H9 (cell line): ENCODE results near the gene CTNNA3. TPM values are rescaled to one million over a fixed set of nuclear protein-coding genes. Genes with fewer than 3 reads are reported as not detected.

ENCODE experiments used
- DNase-seq: peaks from one replicate; pipeline ENCODE4 v3.0.0-alpha.2; 2017
- H2AFZ ChIP-seq: one replicate; pipeline ENCODE4 v1.6.1; 2013; ENCODE audit warnings: mild to moderate bottlenecking, low read length, control low read depth, moderate library complexity
- H2AK5ac ChIP-seq: 2 replicates; pipeline ENCODE4 v1.6.1; 2013; ENCODE audit warnings: low read length, control low read depth, mixed read lengths; ENCODE audit not compliant: insufficient read length
- H2BK120ac ChIP-seq: one replicate; pipeline ENCODE4 v1.6.1; 2013; ENCODE audit warnings: low read depth, mild to moderate bottlenecking, low read length, control low read depth, inconsistent platforms; ENCODE audit not compliant: poor library complexity, severe bottlenecking
- H2BK12ac ChIP-seq: 2 replicates; pipeline ENCODE4 v1.6.1; 2013; ENCODE audit warnings: low read length, control low read depth, mixed read lengths, low read depth; ENCODE audit not compliant: insufficient read length
- H2BK15ac ChIP-seq: 2 replicates; pipeline ENCODE4 v1.6.1; 2013; ENCODE audit warnings: low read depth, low read length, control low read depth
- H2BK20ac ChIP-seq: one replicate; pipeline ENCODE4 v1.6.1; 2013; ENCODE audit warnings: low read depth, mild to moderate bottlenecking, low read length, control low read depth, inconsistent platforms; ENCODE audit not compliant: poor library complexity, severe bottlenecking
- H2BK5ac ChIP-seq: 2 replicates; pipeline ENCODE4 v1.6.1; 2013; ENCODE audit warnings: low read length, control low read depth, mixed read lengths; ENCODE audit not compliant: insufficient read length
- H3K14ac ChIP-seq: 2 replicates; pipeline ENCODE4 v1.6.1; 2013; ENCODE audit warnings: low read length, control low read depth; ENCODE audit not compliant: insufficient read depth
- H3K18ac ChIP-seq: 2 replicates; pipeline ENCODE4 v1.6.1; 2013; ENCODE audit warnings: low read depth, mild to moderate bottlenecking, mixed read lengths, low read length, control low read depth; ENCODE audit not compliant: insufficient read length
- H3K23ac ChIP-seq: 2 replicates; pipeline ENCODE4 v1.6.1; 2013; ENCODE audit warnings: low read length, control low read depth, mixed read lengths, low read depth; ENCODE audit not compliant: insufficient read length
- H3K23me2 ChIP-seq: 2 replicates; pipeline ENCODE4 v1.6.1; 2013; ENCODE audit warnings: low read depth, mild to moderate bottlenecking, mixed read lengths, low read length, control low read depth; ENCODE audit not compliant: insufficient read length, poor library complexity, severe bottlenecking
- H3K27ac ChIP-seq: 2 replicates; pipeline ENCODE4 v1.5.1; 2013; ENCODE audit warnings: low read length, control low read depth, mixed read lengths, low read depth; ENCODE audit not compliant: insufficient read length
- H3K27me3 ChIP-seq: 2 replicates; pipeline ENCODE4 v1.6.1; 2013; ENCODE audit warnings: low read length, control low read depth, inconsistent platforms; ENCODE audit not compliant: insufficient read depth
- H3K4ac ChIP-seq: 2 replicates; pipeline ENCODE4 v1.6.1; 2013; ENCODE audit warnings: low read depth, mild to moderate bottlenecking, control low read depth, inconsistent platforms, low read length, moderate library complexity
- H3K4me1 ChIP-seq: 2 replicates; pipeline ENCODE4 v1.6.1; 2013; ENCODE audit warnings: low read length, control low read depth, inconsistent platforms; ENCODE audit not compliant: insufficient read depth
- H3K4me2 ChIP-seq: 2 replicates; pipeline ENCODE4 v1.6.1; 2013; ENCODE audit warnings: low read length, control low read depth, mixed read lengths; ENCODE audit not compliant: insufficient read length, insufficient read depth
- H3K56ac ChIP-seq: 2 replicates; pipeline ENCODE4 v1.6.1; 2013; ENCODE audit warnings: low read depth, mild to moderate bottlenecking, mixed read lengths, low read length, control low read depth; ENCODE audit not compliant: insufficient read length
- H3K79me1 ChIP-seq: 2 replicates; pipeline ENCODE4 v1.6.1; 2013; ENCODE audit warnings: low read depth, mild to moderate bottlenecking, moderate library complexity, low read length, control low read depth, inconsistent platforms; ENCODE audit not compliant: insufficient read depth, poor library complexity, severe bottlenecking
- H3K79me2 ChIP-seq: 2 replicates; pipeline ENCODE4 v1.6.1; 2013; ENCODE audit warnings: low read length, control low read depth, inconsistent platforms; ENCODE audit not compliant: insufficient read depth
- H3K9ac ChIP-seq: 2 replicates; pipeline ENCODE4 v1.6.1; 2013; ENCODE audit warnings: low read length, control low read depth, mixed read lengths; ENCODE audit not compliant: insufficient read length; ENCODE audit errors: extremely low read depth
- H3K9me3 ChIP-seq: one replicate; pipeline ENCODE4 v1.6.1; 2013; ENCODE audit warnings: low read depth, low read length, inconsistent platforms; ENCODE audit not compliant: control insufficient read depth
- H3T11ph ChIP-seq: one replicate; pipeline ENCODE4 v1.6.1; 2013; ENCODE audit warnings: mild to moderate bottlenecking, low read length, control low read depth, inconsistent platforms
- H4K20me1 ChIP-seq: one replicate; pipeline ENCODE4 v1.6.1; 2013; ENCODE audit not compliant: control insufficient read depth, insufficient read length, insufficient read depth
- H4K5ac ChIP-seq: 2 replicates; pipeline ENCODE4 v1.6.1; 2013; ENCODE audit warnings: low read depth, mild to moderate bottlenecking, mixed read lengths, low read length, control low read depth; ENCODE audit not compliant: insufficient read length
- H4K8ac ChIP-seq: replicated peaks from 2 replicates; pipeline ENCODE4 v1.6.1; 2013; ENCODE audit warnings: low read length, control low read depth, mixed read lengths, low read depth; ENCODE audit not compliant: insufficient read length
- H4K91ac ChIP-seq: 2 replicates; pipeline ENCODE4 v1.6.1; 2013; ENCODE audit warnings: low read depth, mild to moderate bottlenecking, moderate library complexity, mixed read lengths, low read length, control low read depth; ENCODE audit not compliant: insufficient read length
- H3K27ac Mint-ChIP-seq, 3 experiments: 2 replicates in 2 of 3; 3 replicates in 1 of 3; pipeline ENCODE4 v1.8.0; 2020 to 2021; ENCODE audit warnings: mixed read lengths in 3 of 3, mild to moderate bottlenecking in 1 of 3, moderate library complexity in 1 of 3
- H3K27me3 Mint-ChIP-seq: 2 replicates; pipeline ENCODE4 v1.8.0; 2021; ENCODE audit warnings: low read depth, mild to moderate bottlenecking, moderate library complexity, mixed read lengths
- H3K36me3 Mint-ChIP-seq, 3 experiments: 2 replicates in 2 of 3; 3 replicates in 1 of 3; pipeline ENCODE4 v1.8.0; 2020 to 2021; ENCODE audit warnings: low read depth in 3 of 3, mixed read lengths in 3 of 3; ENCODE audit not compliant: insufficient read depth in 1 of 3
- H3K4me1 Mint-ChIP-seq, 2 experiments: 2 replicates each; pipeline ENCODE4 v1.8.0; 2020; ENCODE audit warnings: mixed read lengths in 2 of 2
- H3K4me3 Mint-ChIP-seq, 2 experiments: 2 replicates in 1 of 2; 3 replicates in 1 of 2; pipeline ENCODE4 v1.8.0; 2020 to 2021; ENCODE audit warnings: mild to moderate bottlenecking in 2 of 2, mixed read lengths in 2 of 2, moderate library complexity in 1 of 2
- H3K9me3 Mint-ChIP-seq, 2 experiments: 2 replicates in 1 of 2; 3 replicates in 1 of 2; pipeline ENCODE4 v1.8.0; 2020; ENCODE audit warnings: mild to moderate bottlenecking in 2 of 2, mixed read lengths in 2 of 2, moderate library complexity in 1 of 2
- total RNA-seq: library from RNA; stranded (reverse); gene quantifications from 2 replicates; pipeline ENCODE4 v1.2.1, GENCODE V29; 2021
- TF ChIP-seq, protein P1 (sequence below): fragments of 200-600 bp; sonication (generic); conservative IDR thresholded peaks from 3 replicates; pipeline ENCODE4 v1.8.0; 2021; ENCODE audit warnings: antibody characterized with exemption, mild to moderate bottlenecking

Gene CTNNA3
- total RNA-seq, 1 experiment from 2014 or later: 3.3 TPM

DNA sequence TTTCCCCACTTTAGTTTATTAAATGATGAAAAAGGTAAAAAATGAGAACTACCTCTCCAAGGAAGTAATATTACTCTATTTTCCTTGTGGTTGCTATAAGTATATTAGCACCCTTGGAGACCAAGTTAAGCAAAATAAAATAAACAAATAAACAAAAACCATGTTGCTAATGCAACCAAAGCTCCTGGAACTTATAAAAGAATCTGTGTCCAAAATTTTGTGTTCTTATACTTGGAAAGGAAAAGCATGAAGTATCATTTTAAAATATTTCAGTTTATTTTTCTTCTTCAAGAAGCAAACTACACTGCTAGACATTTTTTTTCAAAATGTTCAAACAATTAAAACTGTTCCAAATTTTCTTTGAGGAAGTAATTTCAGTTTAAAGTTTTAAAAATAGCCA is 1212.0 kb downstream of the CTNNA3 start:
- no peak for DNase-seq
- no peaks in the 10 kb centered on the region for H3K27me3 ChIP-seq
- no peaks in the 10 kb centered on the region for H3K9me3 ChIP-seq
- H3K79me2 ChIP-seq: no peaks in the 10 kb centered on the region
- no peak overlapping the region for H2BK120ac ChIP-seq
- H4K20me1 ChIP-seq: no peaks in the 10 kb centered on the region
- H2BK12ac ChIP-seq: no peak overlapping the region
- Mint-ChIP-seq H3K36me3 (no peaks in the 10 kb centered on the region; a peak in 1 of 7 replicates), H3K4me3 (no peak overlapping the region), H3K4me1 (no peaks in the 10 kb centered on the region), H3K27me3 (no peaks in the 10 kb centered on the region), H3K9me3 (no peaks in the 10 kb centered on the region; a peak in 1 of 5 replicates), H3K27ac (no peak overlapping the region)
- H3K4me2 ChIP-seq: no peak overlapping the region
- no peak overlapping the region for H2AK5ac ChIP-seq
- no peak overlapping the region for H2BK5ac ChIP-seq
- H3K23me2 ChIP-seq: no peaks in the 10 kb centered on the region
- no peak overlapping the region for H3T11ph ChIP-seq
- no peak overlapping the region for H3K9ac ChIP-seq
- no peak overlapping the region for H3K56ac ChIP-seq
- no peak overlapping the region for H4K91ac ChIP-seq
- H2BK20ac ChIP-seq: no peak overlapping the region
- no peak overlapping the region for H3K4ac ChIP-seq
- H3K27ac ChIP-seq: no peak overlapping the region
- H3K23ac ChIP-seq: no peak overlapping the region
- H3K79me1 ChIP-seq: no peaks in the 10 kb centered on the region
- H2BK15ac ChIP-seq: no peak overlapping the region
- H3K14ac ChIP-seq: no peak overlapping the region
- H3K4me1 ChIP-seq: no peaks in the 10 kb centered on the region
- no peak overlapping the region for H2AFZ ChIP-seq
- H4K5ac ChIP-seq: no peak overlapping the region
- no peak overlapping the region for H3K18ac ChIP-seq
- no peak overlapping the region for H4K8ac ChIP-seq
- TF ChIP-seq, protein P1, sequence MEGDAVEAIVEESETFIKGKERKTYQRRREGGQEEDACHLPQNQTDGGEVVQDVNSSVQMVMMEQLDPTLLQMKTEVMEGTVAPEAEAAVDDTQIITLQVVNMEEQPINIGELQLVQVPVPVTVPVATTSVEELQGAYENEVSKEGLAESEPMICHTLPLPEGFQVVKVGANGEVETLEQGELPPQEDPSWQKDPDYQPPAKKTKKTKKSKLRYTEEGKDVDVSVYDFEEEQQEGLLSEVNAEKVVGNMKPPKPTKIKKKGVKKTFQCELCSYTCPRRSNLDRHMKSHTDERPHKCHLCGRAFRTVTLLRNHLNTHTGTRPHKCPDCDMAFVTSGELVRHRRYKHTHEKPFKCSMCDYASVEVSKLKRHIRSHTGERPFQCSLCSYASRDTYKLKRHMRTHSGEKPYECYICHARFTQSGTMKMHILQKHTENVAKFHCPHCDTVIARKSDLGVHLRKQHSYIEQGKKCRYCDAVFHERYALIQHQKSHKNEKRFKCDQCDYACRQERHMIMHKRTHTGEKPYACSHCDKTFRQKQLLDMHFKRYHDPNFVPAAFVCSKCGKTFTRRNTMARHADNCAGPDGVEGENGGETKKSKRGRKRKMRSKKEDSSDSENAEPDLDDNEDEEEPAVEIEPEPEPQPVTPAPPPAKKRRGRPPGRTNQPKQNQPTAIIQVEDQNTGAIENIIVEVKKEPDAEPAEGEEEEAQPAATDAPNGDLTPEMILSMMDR: no peak
